Stimulated activated CD4-positive, alpha-beta T cell treated with anti-CD3 and anti-CD28 coated beads, Interleukin-12 subunit alpha, Interleukin-12 subunit beta, amount 100 ng/mL, for 24 hours (primary cell): ENCODE measurements around the gene DGCR8.

Source experiments
- DNase-seq, 2 experiments: peaks; one replicate each; pipeline ENCODE4 v3.0.0-alpha.2; 2020; ENCODE audit warnings: low read depth in 2 of 2

DGCR8 gene

DNA sequence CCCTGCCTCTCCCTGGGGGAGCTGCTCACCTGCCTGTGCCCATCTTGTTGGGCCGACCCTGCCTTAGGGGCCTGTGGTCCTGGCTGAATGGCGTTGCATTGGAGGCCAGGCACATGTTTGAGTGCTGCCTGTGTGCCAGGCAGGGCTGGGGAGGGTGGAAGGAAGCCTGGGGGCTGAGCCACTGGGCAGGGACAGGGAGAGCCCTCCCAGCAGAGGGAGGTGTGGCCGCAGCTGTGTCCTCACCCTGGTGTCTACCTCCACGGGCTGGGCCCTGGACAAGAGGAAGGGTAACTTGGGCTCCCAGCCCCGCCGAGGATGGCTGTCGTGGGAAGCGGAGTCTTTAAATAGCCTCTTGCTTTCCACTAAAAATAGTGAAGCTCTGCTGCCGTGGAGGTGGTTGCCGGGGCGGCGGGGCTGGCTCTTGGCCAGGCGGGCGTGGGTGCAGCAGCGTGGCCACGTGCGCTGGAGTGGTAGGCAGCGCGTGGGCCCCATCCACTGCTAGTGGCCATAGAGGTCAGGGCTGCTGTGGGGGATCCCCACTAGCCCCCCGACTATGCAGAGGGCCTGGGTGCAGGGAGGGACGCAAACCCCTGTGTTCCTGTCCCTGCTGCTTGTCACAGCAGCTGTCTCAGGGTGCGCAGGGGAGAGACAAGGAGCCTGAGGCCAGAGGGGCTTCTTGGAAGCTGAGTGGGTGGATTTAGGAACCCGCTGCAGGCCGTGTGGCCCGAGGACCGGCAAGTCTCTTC lies 57.8 kb downstream of the DGCR8 start:
- no peak for DNase-seq

DNA sequence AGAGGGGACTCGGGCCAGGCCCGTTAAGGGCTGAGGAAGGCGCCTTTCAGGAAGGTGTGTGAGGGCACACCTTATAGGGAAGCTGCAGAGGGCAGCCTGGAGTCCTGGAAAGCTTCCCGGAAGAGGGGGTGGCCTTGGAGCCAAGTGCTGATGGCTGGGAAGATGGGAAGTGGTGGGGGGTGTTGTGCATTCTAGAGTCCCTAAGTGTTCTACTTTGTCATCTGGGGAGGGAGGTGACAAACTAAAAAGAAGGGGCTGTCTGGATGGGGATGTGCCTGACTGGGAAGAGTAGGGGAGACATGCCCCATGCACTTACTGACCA lies 58.3 kb downstream of the DGCR8 start:
- no peak for DNase-seq

DNA sequence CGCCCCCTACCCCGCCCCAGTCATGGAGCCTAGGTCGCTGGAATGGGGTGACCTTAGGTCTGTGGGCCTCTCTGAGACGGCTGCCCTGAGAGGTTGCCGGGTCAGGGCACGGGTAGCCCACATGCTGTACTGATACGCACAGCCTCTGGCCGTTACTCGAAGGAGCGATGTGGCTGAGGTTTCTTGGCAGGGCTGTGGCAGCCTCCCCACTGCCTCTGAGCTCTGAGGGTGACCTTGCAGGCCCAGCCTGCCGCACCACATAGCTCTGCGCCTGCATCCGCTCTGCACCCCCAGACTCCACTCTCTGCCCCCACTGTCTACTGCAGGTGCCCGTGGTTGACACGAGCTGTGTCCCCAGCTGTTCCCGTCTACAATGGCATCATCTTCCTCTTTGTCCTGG lies 58.8 kb downstream of the DGCR8 start:
- DNase-seq = no peak

DNA sequence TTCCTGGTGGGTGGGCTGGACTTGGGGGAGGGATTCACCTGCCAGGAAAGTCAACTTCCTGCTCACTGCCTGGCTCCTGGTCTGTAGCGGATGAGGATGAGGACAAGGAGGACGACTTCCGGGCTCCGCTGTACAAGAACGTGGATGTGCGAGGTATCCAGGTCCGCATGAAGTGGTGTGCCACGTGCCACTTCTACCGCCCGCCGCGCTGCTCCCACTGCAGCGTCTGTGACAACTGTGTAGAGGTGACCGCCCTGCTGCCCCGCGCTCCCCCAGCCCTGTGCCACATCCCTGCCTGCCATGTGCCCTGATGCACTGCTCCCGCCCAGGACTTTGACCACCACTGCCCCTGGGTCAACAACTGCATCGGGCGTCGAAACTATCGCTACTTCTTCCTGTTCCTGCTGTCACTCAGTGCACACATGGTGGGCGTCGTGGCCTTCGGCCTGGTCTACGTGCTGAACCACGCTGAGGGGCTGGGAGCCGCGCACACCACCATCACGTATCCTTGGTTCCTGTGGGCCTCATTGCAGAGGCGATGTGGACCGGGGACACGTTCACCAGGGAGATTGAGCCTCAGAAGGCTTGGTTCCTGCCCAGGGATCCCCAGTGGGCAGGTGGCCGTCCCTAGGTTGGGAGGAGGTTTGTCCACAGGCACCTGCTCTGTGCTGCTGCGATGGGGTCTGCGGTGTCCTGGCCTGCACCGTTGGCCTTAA lies 59.5 kb downstream of the DGCR8 start:
- no peak for DNase-seq

DNA sequence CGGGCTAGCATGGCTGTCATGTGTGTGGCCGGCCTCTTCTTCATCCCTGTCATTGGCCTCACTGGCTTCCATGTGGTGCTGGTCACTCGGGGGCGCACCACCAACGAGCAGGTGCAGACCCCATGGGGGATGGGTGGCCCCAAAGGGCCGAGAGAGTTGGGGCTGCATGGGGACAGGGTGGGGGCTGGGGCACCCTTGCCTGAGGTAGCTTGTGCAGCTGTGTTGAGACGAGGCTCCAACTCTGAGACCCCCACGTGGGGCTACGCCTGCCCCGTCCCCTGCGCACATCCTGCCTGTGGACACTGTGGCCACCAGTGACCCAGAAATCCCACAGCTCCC lies 60.0 kb downstream of the DGCR8 start:
- DNase-seq = no peak

DNA sequence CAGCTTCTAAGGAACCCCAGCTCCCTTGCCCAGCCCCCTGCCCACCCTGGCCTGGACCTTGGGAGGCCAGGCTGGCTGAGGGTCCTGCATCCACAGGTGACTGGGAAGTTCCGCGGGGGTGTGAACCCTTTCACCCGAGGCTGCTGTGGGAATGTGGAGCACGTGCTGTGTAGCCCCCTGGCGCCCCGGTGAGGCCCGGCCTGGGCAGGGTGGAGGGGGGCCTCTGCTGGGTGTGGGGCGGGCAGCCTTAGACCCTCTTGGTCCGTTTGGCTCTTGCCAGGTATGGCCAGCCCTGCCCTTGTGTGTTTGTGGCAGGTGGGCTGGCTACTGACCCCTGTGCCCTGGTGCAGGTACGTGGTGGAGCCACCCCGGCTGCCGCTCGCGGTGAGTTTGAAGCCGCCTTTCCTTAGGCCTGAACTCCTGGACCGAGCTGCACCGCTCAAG lies 60.5 kb downstream of the DGCR8 start:
- DNase-seq = no peak

DNA sequence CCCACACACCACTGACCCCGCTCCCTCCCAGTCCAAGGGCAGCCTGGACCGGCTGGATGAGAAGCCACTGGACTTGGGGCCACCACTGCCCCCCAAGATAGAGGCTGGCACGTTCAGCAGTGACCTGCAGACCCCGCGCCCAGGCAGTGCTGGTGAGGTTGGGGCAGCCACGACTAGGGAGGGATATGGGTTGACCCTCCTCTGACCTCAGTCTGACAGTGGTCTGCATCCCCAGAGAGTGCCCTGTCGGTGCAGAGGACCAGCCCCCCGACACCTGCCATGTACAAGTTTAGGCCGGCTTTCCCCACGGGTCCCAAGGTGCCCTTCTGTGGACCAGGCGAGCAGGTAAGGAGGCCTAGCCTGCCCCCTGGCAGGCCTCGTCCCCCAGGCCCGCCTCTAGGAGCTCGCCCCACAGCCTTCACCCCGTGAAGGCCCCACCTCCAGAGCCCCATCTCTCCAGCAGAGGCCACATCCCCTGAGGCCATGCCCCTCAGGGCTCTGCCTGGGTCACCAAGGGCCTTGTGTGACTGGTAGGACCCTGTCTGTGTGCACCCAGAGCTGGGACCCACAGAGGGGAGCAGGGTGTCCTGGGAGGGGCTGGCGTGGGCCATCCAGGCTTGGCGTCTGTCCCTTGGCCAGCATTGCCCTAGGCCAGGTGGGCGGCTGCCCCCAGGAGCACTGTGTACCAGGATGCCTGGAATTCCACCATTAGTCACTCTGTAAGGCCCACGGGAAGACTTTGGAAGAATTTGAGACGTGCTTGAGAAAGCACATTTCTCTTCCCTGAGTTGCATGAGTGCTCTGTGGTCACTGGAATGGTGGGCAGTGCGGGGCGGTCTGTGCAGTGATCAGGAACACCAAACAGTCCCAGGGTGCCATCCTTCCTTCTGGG lies 61.4 kb downstream of the DGCR8 start:
- DNase-seq = no peak

DNA sequence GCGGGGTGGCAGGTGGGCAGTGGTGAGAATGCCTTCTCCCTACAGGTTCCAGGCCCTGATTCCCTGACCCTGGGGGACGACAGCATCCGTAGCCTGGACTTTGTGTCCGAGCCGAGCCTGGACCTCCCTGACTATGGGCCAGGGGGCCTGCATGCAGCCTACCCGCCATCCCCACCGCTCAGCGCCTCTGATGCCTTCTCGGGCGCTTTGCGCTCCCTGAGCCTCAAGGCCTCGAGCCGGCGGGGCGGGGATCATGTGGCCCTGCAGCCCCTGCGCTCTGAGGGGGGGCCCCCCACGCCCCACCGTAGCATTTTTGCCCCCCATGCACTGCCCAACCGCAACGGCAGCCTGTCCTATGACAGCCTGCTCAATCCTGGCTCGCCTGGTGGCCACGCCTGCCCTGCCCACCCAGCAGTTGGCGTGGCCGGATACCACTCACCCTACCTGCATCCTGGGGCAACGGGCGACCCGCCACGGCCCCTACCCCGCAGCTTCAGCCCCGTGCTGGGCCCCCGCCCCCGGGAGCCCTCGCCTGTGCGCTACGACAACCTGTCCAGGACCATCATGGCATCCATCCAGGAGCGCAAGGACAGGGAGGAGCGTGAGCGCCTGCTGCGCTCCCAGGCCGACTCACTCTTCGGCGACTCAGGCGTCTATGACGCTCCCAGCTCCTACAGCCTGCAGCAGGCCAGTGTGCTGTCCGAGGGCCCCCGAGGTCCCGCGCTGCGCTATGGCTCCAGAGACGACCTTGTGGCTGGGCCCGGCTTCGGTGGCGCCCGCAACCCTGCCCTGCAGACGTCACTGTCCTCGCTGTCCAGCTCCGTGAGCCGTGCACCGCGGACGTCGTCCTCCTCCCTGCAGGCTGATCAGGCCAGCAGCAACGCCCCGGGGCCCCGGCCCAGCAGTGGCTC lies 62.9 kb downstream of the DGCR8 start:
- DNase-seq = no peak

DNA sequence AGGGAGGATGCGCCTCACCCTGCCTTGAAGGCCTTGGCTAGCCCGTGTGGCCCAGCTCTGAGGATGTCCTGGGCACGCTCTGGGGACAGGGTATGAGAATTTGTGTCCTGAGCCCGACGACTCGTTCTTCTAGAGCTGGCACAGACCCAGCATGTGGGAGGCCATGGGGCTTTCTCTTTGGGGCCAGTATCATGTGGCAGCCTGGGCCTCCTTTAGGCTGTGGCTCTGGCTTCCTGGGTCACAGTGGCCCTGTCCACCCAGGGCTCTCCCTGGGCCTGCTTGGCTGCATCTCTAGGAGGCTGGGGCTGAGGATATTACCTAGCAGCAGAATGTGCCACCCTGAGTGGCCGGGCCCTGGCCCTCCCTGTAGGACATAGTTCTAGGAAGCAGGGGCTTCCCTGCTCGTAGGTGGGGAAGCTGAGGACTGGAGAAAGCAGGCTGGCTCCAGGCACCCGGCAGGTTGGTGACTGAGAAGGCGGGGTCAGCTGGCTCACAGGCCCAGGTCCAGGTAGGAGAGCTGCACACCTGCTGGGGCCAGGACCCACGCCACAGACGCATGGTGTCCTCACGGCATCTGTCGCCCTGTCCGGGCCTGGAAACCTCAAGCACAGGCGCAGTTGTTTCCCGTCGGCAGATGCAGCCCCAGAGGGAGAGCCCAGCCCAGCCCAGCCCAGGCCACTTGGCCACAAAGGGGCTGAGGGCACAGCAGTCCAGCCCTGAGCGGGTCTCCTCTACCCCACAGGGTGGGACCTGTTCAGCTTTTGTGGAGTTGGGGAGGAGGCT lies 64.0 kb downstream of the DGCR8 start:
- no peak for DNase-seq

DNA sequence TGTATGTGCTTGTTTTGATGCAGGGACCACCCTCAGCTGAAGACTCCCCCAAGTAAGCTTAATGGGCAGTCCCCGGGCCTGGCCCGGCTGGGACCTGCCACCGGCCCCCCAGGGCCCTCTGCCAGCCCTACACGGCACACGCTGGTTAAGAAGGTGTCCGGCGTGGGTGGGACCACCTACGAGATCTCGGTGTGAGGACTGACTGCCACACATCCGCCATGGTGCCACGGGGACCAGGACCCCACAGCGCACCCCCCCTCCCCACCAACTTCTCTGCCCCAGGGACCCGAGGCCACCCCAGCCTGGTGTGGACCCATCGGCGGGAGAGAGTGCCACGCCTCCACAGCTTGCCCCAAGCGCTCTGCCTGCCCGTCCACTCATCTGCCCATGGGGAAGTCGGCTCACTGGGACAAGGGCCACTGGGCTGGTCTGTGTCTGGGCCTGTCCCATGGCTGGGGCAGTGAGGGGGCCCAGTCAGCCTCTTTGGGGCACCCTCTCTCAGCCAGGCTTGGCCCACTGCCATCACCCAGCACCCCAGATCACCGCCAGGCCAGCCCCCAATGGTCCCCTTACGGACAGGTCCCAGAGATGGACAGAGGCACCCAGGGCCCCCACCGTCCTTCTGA lies 65.3 kb downstream of the DGCR8 start:
- no peak for DNase-seq

DNA sequence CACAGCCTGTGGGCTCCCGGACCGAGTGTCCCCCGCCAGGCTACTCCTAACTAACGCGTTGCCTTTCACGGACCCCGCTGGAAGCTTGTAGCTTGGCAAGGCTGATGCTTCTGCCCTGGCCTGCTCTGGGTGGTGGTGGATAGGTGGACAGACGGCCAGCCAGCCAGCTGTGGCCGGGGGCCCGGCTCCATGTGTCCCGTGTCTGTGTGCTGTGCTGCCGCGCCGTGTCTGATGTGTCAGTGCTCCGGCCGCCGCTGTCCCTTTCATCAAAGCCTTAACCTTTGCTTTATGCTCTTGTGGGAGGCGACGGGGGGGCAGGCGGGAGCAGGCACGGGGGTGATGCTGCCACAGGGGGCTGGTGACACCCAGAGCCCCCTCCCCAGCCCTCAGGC lies 65.8 kb downstream of the DGCR8 start:
- DNase-seq = no peak

DNA sequence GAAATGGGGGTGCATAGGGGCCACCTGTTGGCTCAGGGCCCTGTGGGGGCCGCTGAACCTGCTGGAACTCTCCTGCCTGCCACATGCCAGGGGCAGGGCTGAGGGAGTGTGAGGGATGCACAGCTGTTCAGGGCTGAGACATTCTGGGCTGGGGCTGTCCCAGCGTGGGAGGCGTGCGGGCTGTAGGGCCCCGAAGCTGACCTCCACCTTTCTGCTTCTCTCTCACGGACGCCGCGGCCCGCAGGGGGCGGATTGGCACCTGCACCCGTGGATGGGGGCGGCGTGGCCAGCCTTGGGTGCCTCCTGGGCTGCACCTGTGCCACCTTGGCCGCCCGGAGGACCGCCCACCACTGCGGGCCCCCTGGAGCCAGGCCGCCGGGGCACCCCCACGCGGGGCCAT lies 66.7 kb downstream of the DGCR8 start:
- DNase-seq = no peak

DNA sequence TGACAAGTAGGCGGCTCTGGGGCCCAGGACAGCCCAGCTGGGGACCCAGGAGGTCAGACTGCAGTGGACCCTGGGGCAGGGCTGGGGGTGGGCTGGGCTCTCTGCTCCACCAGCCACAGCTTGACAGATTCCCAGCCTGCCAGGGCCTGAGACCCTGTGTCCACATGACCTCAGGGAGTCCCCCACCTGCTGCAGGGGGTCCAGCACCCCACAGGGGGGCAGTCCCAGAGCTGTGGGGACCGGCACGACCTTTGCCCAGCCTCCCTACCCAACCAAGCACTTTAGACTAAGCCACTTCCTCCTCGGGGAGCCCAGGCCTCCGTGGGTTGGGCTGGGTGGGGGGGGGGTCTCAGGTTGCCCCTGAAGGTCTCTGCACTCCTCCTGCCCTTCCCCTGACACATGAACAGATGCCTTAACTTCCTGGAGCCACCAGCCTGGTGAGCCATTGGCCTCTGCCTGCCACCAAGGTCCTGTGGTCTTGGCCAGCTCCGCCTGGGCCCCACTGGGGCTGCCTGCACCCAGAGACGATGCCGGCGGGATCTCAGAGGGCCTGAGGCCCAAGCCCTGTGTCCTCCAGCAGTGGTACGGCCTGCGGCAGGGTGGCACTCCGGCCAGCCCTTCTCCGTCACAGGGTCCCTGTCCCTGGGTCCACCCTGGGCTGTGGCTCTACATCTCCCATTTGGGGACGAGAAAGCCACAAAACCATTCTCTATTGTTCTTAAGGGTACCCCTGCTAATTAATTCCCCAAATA lies 67.4 kb downstream of the DGCR8 start:
- no peak for DNase-seq

DNA sequence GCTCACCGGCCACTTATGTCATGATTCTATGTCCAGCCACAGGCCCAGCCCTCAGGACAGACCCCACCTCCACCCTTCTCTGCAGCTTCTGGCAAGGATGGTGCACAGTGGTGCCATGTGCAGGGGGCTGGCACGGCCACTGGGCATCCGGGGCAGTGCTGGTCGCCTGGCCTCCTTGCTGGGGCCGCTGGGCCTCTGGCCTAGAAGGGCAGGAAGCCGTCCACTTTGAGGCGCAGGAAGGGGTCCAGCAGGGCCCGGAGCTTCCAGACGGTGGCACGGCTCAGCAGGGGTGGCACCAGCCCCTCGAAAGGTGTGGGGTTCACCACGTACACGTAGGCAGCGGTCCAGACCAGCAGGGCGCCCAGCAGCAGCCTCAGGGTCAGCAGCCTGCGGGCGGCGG lies 68.4 kb downstream of the DGCR8 start:
- no peak for DNase-seq

DNA sequence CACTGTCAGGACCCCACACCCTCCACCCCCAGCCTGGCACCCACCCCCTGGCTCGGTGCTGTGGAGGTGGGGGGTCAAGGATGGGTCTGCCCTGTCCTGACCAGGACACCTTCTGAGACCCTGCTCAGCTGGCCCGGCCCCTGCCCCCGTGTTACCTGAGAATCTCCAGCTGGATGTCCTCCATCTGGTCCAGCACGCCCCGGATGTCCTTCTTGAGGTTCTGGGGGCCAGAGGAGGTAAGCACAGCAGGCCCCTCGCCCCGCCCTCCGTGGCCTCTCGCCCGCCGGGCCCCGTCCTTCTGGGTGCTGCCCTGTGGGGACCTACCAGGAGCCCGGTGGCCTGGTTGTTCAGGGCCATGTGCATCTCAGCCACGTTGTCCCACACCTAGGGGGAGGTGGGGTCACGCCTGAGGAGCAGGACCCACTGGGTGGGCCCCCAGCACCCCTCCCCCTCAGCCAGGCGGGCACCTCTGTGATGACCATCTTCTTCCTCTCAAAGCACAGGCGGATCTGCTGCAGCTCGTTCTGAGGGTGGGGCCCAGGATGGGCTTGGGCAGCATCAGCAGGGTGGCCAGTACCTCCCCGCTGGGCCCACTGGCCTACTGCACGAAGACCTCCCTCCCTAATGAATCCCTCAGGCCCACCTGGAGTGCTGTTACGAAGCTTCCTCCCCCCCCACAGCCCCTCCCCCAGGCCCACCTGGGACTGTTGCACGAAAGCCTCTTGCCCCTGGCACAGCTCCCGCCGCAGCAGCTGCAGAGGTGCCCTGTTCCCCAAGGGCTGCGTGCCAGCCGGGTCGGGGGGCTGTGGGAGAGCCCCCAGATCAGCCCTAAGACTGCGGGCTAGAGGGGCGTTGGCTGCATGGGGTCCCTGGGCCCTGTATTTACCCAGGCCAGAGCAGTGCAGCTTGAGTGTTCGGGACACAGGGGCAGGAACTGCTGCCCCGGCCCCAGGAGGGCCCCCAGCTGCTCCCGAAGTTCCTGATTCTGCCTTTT lies 69.5 kb downstream of the DGCR8 start:
- no peak for DNase-seq

DNA sequence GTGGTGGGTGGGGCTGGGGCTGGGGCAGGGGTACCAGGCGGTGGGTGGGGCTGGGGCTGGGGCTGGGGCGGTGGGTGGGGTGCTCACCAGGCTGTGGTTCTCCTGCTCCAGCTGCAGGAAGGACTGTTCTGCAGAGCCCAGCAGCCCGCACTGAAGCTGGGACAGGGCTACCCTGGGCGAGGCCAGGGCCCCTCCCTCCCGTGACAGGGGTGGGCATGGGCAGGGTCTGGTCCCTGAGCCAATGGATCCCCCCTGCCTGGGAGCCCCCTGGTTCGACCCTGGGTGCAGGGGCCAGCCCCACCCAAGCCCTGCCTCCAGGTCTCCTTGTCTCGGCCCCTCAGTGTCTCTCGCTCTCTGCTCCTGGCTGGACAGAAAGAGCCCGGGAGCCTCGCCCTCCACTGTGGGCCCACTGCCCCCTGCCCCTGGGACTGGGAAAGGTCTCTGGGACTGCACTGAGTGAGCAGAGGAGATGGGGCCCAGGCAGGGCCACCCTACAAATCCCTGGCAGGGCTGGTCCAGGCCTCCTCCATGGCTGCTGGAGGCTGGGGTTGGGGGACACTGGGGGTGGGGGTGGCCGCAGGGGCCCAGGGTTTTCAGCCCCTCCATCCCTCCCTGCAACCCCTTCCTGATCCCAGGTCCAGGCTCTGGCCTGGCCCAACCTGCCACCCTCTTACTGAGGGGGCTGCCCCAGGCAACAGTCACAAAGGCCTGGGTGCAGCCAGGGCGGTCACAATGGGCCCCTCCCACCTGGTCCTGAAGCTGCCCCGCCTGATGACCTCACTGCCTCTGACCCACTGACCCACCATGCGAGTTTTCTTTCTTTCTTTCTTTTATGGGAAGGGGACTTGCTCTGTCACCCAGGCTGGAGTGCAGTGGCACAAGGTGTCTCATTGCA lies 70.6 kb downstream of the DGCR8 start, which contains the start of gene CCDC188:
Gene CCDC188 (minus strand): TSS at position 675 of the 895 bp plus-strand sequence. CDS start 69 bp downstream, at position 606.
- DNase-seq = no peak

DNA sequence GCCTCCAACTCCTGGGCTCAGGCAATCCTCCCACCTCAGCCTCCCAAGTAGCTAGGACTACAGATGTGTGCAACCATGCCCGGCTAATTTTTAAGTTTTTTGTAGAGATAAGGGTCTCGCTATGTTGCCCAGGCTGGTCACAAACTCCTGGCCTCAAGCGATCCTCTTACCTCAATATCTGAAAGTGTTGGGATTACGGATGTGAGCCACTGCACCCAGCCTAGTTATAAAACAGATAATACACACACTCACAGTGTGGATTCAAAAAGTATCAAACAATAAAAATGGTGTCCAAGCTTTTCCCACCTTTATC lies 71.2 kb downstream of the DGCR8 start:
- no peak for DNase-seq
